ENCODE results near the gene SAMD4A.
A peak's percentile ranks its signal among the peaks of the same experiment; 100 is the strongest.

Gene SAMD4A

DNA sequence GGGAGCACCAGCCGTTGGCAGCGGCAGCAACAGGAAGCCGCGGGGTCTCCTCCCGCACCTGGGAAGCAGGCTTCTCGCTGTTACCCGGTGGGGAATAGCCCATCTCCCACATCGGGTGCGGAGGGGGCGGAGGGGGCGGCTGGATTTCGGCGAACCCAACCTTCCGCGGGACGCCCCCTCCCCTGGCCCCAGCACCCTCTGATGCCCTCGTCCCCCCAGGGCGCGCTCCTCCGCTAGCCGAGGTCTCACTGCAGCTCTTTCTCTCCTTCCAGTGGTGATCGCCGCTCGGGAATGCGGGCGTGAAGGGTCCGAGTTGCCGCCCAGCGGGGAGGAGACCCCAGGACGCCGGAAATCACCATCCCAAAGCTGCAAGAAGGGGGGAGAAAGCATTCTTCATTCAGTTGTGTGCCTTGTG is 303 bp downstream of the SAMD4A start:
- DNase-seq (ENCODE audit: low read depth), result no peak

- DNase-seq (ENCODE audit: low read depth), result peak; percentile 11
Measured at GRCh38 chr14:54567639-54568561, 972 bp downstream of the SAMD4A start.

DNA sequence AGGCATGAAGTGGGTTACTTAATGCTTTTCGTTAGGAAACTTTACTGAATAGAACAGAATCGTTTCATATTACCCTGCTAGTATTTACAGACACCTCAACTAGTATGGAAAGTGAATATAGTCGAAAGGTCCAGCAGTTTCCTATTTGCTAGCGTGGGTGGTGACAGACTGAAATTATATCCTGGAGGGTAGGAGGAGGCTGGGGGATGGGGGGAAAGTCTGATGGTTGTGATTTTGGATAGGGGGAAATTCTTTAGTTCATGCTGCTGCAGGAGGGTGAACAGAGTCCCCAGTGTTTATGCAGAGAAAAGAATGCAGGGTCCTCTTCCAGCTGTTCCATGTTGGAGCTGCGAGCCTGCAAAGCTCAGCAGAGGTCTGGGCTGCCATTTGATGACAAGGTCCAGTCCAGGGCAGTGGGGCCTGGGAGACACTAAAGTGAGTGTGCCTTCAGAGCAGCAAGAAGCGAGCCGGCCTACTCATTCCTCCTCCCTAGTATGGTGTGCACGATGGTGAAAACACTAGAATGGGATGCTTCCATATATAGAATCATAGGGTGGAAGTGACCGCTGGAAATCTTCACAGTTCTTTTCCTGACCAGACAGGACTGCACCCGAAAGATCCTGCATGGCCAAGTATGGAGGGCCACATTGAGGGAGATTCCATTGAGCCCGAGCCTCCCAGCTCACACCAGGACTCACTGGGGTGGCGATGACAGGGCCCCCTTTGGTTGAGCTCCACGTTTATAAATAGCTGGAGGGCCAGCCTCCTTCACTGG is 2.1 kb downstream of the SAMD4A start:
- DNase-seq (ENCODE audit: low read depth), result no peak

DNA sequence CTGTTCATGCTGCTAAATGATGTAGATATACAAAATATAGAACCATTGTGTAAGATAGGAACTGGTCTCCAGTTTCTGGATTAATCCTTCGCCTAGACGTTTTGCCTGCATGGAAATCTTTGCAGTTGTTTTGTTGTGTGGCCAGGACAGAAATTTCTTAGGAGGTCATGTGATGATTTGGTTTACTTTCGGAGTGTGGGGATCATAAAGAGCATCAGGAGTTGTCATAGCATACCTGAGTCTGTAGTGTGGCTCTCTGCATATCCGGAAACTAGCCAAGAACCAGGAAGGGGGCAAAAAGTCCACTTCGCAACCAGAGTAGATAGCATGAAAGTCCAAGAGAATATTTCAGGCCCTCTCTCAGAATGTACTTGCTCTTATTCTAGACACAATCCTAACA is 3.1 kb downstream of the SAMD4A start:
- no peak for DNase-seq (ENCODE audit: low read depth)

DNA sequence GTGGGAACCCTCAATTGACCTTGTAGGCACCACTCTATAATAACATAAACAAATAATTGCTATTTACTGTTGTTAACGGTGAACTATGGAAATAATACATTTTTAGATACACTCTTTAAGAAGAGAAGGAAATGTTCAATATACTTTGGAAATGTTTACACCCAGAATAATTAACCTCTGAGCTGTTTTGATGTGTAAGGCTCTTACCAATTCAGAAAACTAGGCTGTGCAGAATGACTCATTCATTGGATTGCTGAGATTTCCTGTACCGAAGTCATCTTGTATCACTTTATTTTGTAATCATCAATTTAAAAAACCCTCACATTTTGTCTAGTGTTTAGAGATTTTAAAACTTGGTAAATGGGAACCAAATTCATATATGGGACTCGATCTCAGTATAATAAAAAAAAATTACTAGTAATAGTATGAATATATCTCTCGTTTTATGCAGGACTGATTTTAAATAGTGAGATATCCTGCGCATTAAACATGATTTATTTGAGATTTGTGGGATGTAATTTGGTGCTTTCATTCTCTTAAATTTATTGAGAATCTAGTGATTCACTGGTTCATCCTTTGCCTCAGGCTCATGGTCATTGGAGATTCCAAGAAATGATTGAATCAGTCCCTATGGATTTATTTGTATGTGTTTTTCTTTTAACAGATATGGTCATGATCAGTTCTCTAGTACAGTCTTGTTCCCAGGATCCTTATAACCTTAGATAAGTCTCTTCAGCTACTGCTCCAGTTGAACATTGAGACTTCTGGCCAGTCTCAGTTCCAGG is 3.9 kb downstream of the SAMD4A start:
- no peak for DNase-seq (ENCODE audit: low read depth)

DNA sequence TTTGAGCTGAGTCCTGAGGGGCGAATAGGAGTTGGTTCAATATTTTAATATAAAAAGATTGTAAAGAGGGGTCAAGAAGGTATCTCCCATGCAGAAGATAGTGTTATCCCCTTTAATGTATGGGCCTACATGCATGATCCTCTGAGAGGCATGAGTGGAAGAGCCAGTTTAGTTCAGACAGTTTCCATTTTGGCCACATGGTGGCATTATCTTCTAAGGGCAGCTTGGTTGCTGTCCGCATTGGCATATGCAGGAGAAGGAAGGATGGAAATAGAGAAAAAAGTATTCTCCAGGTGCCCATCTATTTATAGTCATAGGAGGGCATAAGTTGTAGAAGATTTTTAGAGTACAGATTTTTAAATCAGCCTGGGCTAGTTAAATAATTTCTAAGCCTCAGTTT is 5.4 kb downstream of the SAMD4A start:
- no peak for DNase-seq (ENCODE audit: low read depth)

GRCh38 chr14:54574528-54574927 is 7.6 kb downstream of the SAMD4A start:
- no peak for DNase-seq (ENCODE audit: low read depth)

DNA sequence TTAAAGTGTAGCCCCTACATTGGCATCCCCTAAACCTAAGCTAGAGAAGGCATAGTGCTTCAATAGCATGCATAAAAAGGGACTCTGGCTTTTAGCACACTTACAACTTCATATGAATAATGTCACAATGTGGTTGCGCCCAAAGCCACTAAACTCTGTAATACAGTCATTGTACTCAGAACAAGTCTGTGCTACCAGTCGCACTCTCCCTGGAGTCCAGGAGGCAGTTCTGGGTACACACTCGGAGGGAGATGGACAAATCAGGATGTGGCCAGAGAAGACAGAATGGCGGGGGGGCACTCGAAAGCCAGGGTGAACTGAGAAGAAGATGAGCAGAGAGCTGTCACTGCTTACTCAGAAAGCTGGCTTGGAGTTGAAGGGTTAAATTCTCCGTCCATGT is 10.6 kb downstream of the SAMD4A start:
- no peak for DNase-seq (ENCODE audit: low read depth)

DNA sequence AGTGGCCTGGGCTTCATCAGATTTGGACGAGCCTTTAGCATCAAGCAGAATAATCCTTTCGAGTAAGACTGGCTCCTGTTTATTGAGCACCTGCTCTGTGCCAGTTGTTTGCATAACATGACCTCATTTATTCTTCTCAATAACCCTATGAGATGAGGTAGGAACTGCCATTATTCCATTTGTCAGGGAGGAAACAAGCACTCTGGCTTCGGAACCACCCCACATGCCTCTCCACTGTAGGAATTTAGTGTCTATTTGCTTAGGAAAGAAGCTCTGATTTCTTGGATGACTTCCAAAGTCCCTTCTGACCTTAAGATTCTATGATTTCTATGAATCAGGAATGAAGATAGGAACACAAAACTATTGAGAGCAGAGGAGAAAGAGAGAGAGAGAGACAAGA is 11.0 kb downstream of the SAMD4A start:
- no peak for DNase-seq (ENCODE audit: low read depth)

- no peak for DNase-seq (ENCODE audit: low read depth)
Measured at GRCh38 chr14:54579621-54580020, 12.7 kb downstream of the SAMD4A start.

DNA sequence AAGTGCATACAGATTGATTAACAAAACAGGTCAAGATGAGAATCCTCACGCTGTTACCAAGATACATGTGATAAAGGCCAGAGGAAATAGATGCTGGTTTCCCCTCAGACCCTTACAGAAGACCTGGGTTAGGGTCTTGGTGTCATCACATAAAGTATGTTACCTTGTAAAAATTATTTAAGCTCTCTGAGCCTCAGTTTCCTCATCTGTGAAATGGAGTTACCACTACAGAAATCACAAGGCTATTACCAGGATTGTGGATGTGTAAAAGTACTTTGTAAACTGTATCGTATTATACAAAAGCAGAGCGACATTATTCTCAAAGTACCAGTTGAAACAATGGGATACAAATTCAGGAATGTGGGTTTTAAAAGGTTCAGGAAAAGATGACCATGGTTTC is 14.0 kb downstream of the SAMD4A start:
- DNase-seq (ENCODE audit: low read depth), result no peak

DNA sequence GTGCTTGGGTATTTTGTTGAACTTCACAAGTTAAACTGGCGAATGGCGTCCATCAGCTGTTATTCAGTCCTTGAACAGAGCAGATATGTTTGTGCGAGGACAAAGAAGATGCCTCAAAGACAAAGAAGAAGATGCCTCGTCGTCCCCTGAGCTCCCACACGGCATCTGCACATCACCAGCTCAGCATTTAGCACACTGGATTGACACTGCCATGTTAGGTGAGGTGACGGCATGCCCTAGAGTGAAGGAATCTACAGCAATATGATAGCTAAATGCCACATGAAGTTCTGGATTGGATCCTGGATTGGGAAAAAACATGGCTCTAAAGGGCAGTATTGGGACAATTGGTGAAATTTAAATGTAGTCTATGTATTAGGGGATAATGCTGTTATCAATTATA is 15.4 kb downstream of the SAMD4A start:
- DNase-seq (ENCODE audit: low read depth), result no peak

DNA sequence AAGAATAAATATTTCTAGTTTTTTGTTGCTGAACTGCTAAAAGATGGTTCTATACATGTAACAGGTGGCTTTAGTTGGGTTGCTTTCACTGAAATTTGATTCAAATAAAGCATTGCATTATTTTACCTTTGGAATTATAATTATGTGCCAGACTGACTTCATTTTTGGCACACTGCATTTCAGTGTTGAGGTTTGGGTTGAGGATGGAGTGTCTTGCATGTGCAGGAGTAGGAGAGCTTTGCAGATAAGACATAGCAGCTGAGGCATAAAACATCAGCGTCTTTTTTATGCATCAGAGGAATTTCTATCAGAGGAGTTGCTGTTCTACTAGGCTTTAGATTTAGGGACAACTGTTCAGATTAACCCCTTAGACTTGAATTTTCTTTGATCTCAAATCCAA is 17.2 kb downstream of the SAMD4A start:
- DNase-seq (ENCODE audit: low read depth), result no peak

DNA sequence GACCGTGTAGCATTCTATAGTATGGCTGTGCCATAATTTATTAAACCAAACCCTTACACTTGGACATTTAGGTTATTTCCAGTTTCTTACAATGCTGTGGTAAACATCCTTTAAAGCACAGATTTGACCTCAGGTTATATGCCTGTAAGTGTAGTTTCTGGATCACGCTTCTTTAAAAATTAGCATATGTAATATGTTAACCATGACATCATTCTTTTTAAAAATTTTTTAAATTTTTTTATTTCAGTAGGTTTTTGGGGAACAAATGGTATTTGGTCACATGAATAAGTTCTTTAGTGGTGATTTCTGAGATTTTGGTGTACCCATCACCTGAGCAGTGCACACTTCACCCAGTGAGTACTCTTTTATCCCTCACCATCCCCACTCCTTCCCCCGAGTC is 18.3 kb downstream of the SAMD4A start:
- no peak for DNase-seq (ENCODE audit: low read depth)

GRCh38 chr14:54589076-54589475 is 22.1 kb downstream of the SAMD4A start:
- DNase-seq (ENCODE audit: low read depth), result no peak

DNA sequence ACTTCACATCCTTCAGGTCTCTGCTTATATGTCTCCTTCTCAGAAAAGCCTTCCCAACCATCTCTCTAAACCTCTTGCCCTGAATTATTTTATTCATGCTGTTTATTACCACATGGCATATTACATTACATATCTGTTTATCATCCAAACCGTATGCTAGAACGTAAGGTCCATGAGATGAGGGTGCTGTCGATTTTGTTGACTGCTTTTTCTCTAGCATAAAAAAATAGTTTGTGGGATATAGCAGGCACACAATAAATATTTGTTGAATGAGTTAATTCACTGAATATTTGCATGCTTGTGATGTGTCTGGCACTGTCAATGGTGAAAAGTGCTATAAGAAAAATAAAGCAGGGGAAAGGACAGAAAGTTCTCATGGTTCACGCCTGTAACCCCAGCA is 22.9 kb downstream of the SAMD4A start:
- no peak for DNase-seq (ENCODE audit: low read depth)

- DNase-seq (ENCODE audit: low read depth), result no peak
Measured at GRCh38 chr14:54590481-54590880, 23.6 kb downstream of the SAMD4A start.

- DNase-seq (ENCODE audit: low read depth), result no peak
Measured at GRCh38 chr14:54591461-54591860, 24.5 kb downstream of the SAMD4A start.

DNA sequence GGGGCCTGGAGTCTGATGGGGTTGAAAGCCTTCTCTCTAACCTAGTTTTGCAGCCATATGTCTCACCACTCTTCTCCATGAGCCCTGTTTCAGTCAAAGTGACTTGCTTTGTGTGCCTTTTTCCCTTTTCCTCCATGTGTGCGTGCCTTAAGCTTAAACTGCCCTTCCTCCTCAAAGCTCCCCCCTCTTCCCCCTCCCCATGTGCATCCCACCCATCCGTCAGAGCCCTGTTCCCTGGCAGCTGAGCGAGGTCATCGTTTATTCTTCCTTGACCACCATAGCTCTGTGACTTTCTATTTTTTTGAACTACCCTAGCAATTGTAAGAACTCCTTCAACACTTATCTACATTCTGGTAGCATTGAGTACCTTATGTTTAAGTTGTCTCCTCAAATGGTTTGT is 24.9 kb downstream of the SAMD4A start:
- no peak for DNase-seq (ENCODE audit: low read depth)

DNA sequence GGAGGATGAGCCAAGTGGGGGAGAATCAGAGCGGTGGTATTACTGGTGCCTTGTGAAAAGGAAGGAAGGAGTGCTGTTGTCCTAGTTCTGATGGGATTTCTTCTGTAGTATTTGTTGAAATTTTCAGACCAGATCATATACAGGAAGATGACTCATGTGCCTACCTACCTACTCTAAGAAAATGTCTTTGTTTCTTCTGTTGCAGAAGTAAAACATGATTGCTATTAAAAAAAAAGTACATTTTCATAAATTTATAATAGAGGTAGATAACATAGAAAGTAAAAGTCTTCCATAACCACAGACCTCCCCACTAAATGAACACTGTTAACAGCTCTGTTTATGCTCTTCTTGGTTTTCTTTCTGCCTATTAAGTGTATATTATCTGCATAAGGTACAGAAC is 26.9 kb downstream of the SAMD4A start:
- no peak for DNase-seq (ENCODE audit: low read depth)

GRCh38 chr14:54594537-54594936 is 27.6 kb downstream of the SAMD4A start:
- no peak for DNase-seq (ENCODE audit: low read depth)

- DNase-seq (ENCODE audit: low read depth), result no peak
Measured at GRCh38 chr14:54597795-54598443, 31.0 kb downstream of the SAMD4A start.
